Body of pancreas (tissue), 4 donors: ENCODE data around the gene NCLN.
A peak's percentile ranks its signal among the peaks of the same experiment; 100 is the strongest.

ENCODE experiments used
- POLR2A ChIP-seq, 3 donors: fragments of 450-650 bp; IDR thresholded peaks; one replicate each; pipeline ENCODE4 v1.6.1; 2016; ENCODE audit warnings: antibody characterized with exemption in 3 of 3, mild to moderate bottlenecking in 2 of 3
- TF ChIP-seq, protein P1 (sequence below), 7 experiments: fragments of 450-650 bp in 4 of 7; fragments of 200-600 bp in 3 of 7; sonication (generic) in 3 of 7; IDR thresholded peaks; one replicate each; pipeline ENCODE4 v1.5.1; 2016 to 2019; ENCODE audit warnings: antibody characterized with exemption in 7 of 7

DNA sequence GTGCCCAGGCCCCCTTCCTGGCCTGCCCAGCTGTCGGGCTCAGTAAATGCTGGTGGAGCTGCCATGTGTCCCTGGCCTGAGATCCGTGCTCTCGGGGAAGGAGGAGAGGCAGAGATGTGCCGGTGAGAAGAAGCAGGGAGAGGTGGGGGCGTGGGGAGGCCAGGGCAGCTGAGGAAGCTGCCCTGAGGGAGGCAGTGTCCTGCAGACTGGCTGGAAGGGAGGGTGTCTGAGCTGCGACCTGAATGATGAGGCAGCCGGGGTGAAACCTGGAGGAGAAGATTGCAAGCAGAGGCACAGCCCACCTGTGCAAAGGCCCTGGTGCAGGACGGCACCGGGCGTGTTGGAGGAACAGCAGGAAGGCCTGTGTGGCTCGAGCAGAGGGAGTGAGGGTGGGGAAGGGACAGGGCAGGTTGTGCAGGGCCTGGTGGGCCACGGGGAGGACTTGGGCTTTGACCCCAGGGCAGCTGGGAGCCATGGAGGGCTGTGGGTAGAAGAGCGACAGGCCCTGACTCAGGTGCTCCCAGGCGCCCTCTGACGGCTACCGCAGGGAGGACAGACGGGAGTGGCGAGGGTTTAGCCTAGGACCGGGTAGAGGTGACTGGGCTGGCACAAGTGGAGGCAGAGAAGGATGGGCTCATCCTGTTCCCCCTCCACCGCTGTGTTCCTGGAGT is 24.8 kb downstream of the NCLN start:
- TF ChIP-seq, protein P1, sequence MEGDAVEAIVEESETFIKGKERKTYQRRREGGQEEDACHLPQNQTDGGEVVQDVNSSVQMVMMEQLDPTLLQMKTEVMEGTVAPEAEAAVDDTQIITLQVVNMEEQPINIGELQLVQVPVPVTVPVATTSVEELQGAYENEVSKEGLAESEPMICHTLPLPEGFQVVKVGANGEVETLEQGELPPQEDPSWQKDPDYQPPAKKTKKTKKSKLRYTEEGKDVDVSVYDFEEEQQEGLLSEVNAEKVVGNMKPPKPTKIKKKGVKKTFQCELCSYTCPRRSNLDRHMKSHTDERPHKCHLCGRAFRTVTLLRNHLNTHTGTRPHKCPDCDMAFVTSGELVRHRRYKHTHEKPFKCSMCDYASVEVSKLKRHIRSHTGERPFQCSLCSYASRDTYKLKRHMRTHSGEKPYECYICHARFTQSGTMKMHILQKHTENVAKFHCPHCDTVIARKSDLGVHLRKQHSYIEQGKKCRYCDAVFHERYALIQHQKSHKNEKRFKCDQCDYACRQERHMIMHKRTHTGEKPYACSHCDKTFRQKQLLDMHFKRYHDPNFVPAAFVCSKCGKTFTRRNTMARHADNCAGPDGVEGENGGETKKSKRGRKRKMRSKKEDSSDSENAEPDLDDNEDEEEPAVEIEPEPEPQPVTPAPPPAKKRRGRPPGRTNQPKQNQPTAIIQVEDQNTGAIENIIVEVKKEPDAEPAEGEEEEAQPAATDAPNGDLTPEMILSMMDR (IDR thresholded peaks at IDR 0.05), result peak; percentile 13 to 54 (median 45)
- TF ChIP-seq POLR2A (IDR thresholded peaks at IDR 0.05), result no peak
